Fibroblast of skin of abdomen (primary cell): ENCODE measurements around the gene PACS2.

Experiments
- DNase-seq: peaks from one replicate; pipeline ENCODE4 v3.0.0-alpha.2; 2013

The PACS2 gene

DNA sequence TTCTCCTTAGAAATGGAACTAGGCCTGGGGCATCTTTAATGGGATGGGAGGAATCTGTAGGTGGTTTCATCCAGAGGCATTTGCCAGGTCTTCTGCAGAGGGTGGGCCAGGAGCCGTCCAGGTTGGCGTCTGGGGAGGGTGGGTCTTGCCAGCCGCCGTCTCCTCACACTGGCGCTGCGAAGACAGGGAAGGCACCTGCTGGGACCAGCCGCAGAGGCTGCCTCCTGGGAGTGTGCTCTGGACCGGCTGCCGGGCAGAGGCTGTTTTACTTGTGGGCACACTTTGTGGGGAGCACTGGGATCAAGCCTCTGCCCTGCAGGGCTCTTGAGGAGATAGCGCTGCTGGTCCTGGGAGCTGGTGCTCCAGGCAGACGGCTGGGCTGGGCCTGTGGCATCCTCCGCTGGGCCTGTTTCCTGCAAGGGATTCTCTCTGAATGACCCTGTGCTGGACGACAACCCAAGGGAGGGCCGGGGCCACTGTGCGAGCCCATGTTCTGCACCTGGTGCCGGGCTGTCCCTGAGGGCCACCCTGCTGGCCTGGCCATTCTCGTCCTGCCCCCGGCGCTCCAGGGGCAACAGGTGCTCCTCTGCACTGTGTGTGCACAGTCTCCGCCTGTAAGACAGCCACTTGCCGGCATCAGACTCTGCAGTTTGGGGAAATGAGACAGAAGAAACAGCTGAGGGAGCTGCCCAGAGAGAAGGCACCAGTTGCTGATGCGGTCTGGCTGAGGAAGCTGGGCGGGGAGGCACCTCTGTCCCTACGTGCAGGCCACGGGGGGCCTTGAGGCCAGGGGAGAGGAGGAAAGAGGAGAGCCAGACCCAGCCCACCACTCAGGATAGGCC lies 73.8 kb downstream of the PACS2 start:
- no peak for DNase-seq

DNA sequence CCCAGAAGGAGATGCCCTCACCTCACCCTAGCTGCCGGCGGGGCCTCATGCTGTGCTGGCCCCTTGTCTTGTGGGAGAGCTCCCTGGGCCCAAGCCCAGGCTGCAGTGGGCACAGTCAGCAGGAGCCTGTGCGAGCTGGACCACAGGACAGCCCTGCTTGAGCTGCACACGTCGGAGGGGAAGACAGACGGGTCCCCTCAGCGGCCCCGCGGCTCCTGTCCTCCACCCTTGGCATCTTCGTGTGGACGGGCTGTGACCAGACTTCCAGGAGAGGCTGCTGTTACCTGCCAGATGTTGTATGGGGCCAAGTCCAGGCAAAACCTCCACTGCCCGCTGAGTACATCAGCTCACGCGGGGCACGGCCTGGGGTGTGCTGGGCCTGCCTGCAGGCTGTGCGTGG lies 74.4 kb downstream of the PACS2 start:
- DNase-seq: no peak

DNA sequence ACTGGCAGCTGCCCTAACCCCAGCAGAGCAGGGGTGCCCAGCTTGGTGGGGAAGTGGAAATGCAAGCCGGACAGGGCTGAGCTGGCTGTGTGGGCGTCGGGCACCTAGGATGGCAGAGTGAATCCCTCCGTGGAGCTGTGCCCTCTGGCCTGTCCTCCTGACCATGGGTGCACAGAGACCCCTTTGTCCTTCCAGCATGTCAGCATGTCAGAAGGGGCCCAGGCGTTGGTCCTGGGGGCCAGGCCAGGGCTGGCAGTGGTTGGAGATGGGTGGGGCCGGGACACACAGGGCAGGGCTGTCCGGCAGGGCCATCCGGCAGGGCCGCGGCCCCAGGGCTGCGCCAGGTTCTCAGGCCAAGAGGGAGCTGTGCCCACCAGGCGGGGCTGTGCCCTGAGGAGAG lies 75.0 kb downstream of the PACS2 start:
- no peak for DNase-seq

DNA sequence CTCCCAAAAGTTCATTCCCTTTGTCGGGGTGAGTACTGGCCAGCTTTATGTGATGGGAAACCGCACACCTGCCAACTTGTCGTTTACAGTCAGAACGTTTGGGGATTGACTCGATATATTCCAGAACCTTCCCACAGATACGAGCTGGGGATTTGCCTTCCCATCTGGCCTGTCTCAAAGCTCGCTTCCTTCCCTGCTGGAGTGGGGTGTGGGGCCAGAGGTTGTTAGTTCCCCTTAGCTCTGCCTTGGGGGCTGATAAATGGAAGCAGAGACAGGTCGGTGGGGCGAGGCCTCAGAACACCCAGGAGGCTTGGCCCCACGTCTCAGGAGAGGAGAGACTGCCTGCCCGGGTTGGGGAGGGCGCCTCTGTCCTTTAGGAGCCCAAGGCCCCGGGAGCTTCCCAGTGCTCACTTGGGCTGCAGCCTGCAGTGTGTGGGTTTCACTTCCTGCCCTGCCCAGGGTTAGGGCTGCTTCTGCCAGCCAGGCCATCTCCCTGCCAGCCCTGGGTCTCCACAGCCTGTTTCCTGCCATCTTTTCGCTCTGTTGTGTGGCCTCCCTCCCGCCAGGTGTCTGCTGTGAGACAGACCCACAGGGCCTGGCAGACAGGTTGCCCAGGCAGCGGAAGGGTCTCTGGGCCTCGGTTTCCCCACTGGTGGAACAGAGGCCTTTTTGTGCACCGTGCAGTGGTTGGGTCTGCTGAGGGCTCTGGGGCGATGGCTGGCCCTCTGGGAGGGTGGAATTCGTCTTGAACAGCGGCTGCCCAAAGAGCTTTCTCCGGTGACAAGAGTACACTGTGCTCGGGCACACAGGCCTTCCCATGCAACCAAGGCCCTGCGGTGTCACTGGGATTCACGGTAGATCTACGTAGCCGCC lies 75.7 kb downstream of the PACS2 start:
- no peak for DNase-seq

DNA sequence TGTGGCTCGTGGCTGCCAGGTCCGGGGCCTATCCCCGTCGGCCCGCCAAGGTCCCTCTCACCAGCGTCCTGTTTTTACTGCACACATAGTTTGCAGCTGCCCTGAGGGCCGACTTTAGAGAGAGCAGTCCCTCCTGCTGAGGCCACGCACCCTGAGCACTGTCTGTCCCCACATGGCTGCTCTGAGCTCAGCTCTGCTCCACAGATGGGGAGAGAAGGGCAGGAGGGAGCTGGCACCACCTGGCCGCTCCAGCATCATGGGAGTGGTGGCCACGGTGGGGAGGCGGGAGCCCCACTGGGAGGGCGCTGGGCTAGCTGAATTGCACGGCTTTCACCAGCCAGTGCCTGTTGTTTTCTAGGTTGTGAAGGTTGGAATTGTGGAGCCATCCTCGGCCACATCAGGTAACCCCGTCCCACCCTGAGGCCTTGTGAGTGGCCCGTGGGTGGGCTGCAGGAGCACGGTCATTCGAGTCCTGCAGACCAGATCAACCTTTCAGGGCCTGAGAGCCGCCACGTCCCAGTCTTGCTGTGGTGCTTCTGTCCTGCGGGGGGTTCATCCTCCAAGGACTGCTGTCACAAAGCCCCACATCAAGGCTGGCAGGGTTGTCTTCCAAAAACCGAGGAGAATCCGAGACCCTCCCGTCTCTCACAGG lies 76.4 kb downstream of the PACS2 start:
- no peak for DNase-seq

DNA sequence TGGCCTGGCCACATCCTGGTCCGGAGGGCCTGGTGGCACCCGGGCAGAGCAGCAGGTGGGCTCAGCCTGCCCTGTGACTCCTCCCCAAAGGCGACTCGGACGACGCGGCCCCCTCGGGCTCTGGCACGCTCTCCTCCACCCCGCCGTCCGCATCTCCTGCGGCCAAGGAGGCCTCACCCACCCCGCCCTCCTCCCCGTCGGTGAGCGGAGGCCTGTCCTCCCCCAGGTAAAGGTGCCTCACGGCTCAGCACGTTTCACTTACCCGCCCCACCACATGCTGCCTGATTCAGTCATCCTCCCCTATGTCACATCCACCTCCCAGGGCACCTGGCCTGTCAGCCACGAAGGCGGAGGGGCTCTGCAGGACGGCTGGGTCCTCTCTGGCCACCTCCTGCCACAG lies 77.0 kb downstream of the PACS2 start:
- no peak for DNase-seq

DNA sequence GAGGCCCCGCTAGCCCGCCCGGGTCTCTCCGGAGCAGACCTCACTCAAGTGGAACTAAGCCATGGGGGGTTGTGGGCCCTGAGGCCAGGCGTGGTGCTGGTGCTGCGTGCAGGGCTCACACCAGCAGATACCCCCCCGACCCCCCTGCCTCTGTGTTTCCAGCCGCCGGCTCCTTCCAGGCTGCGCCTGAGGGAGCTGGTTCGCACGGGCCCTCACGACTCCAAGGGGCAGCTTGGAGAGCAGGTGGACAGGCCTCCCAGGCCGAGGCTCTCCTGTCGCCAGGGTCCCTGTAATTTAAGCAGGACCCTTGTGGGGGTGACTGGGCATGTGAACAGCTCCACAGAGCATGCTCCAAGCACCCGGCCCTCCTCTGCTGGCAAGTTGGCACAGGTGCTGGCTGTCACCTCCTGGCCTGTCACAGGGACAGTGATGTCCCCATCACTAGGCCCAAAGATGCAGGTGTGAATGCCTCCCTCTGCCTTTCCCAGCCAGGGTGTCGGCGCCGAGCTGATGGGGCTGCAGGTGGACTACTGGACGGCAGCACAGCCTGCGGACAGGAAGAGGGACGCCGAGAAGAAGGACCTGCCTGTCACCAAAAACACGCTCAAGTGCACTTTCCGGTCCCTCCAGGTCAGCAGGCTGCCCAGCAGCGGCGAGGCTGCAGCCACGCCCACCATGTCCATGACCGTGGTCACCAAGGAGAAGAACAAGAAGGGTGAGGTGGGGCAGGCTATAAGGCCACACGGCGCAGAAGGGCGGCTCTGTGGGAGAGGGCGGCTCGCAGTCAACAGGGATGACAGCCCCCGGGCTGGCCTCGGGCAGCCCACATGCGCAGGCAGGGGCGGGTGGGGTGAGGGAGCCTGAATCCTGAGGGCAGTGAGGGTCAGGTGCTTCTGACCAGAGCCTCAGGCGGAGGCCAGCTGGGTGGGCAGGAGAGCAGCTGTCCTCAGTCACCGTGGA lies 77.9 kb downstream of the PACS2 start:
- DNase-seq: no peak

DNA sequence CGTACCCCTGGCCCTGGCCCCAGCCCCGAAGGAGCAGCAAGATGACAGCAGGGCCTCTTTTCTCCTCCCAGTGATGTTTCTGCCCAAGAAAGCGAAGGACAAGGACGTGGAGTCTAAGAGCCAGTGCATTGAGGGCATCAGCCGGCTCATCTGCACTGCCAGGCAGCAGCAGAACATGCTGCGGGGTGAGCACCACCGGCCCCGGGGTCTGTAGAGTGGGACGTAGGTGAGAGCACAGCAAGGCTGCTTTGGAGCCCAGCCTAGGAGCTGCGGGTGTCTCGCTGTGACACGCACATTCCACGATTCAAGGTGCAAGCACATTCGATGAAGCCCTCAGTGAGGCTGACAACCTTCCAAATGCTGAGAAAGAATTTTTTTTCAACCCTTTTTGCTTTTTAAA lies 78.6 kb downstream of the PACS2 start:
- no peak for DNase-seq

DNA sequence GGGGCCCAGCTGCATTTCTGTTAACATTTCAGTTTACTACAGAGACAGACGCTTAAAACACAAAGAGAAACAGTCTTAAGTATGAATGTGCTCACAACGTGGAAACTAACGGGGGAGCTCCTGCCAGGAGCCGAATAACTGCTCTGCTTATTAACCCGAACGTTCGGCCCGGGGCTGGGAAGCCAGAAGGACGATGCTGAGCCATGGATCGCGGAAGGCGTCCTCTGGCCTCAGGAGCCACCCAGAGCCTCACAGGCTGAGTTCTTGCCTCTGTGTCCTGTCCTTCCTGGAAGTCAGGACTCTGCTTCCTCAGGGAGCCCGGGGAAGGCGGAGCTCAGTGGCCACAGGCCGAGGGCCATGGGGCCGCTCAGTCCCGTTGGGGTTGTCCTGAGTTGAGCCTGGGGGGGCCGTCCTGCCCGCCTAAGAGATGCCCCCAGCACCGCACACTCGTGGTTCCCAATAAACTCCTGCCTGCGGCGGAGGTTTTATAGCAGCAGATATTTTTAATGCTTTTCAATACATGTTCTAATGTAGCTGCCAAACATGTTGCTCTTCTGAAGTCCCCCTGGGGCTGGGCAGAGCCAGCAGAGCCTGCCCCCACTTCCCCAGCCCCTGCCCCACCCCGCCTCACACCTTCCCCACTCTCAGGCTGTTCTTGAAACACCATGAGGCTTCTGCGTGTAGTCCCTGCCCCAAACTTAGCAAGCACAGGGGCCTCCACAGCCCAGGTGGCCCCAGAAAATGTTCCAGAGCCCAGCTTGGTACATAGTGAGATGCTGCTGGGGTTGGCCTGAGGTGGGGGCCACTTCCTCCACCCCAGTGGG lies 80.4 kb downstream of the PACS2 start:
- DNase-seq: no peak

DNA sequence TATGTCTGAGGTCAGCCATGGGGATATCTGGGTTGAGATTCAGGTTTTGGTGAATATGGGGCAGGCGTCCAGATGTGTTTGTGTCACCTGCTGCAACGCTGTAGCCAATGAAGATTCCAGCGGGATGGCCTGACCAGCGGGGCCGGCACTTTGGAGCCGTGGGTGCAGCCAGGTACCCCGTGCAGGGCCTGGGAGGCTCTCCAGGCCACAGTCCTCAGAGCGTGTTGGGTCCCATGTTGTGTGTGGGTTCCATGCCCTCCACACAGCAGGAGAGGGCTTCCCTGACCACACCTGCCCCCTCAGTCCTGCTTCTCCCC lies 80.9 kb downstream of the PACS2 start:
- no peak for DNase-seq

DNA sequence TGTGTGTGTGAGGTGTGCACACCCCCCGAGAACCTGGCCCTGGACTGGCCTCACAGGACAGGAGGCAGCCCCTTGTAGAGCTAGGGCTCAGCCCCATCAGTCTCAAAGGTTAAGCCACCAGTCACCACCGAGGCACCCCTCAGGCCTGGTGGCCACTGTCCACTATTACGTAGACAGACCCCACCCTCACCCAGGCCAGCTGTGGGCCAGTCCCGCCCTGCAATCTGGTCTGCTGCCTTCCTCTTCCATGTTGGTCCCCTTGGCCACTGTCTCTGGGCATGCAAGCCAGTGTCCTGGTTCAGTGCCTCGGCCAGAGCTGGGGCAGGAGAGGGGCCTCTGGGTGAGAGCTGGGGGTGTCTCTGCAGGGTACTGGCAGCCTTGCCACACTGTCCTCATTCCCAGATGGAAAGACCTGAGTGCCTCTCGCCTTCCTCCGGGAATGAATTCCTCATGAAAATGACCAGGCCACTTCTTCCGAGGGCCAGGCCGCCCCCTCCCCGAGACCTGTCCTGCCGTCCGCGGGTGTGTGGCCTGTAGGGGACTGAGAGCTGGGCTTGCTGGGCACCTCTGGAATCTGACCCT lies 82.9 kb downstream of the PACS2 start:
- DNase-seq: no peak

DNA sequence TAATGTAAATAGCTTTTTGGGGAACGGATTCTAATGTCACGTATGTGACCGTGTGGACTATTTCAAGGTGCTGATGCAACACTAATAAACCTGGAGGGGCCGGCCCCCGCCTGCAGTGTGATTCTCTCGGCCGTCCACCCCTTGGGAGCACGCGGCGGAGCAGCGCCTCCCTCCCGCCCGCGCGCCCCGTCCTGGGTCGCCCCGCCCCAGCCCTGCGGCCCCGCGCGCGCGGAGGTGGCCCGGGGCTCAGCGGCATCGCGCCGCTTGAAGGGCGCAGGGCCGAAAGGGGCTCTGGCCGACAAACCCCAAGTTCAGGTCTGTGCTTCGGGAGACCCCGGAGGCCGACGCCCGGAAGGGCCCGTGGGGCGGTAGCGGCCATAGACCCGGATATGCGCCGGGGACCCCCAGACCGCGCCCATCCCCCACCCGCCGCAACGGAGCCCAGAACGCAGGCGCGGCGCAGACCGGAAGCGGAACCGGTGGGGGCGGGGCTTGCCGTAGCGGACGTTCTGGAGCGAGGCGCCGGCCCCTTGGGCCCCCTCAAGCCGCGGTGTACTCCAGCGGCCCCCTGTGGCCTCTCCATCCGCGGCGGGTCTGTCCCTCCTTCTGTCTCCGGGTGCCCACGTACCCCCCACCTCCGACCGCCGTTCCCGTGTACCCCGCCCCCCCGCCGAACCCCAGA lies 83.6 kb downstream of the PACS2 start, which contains the start of gene TEX22:
Gene TEX22 (plus strand): TSS at position 495 of the 682 bp plus-strand sequence. CDS start 803 bp downstream, outside the sequence.
- DNase-seq: peak; percentile 85

DNA sequence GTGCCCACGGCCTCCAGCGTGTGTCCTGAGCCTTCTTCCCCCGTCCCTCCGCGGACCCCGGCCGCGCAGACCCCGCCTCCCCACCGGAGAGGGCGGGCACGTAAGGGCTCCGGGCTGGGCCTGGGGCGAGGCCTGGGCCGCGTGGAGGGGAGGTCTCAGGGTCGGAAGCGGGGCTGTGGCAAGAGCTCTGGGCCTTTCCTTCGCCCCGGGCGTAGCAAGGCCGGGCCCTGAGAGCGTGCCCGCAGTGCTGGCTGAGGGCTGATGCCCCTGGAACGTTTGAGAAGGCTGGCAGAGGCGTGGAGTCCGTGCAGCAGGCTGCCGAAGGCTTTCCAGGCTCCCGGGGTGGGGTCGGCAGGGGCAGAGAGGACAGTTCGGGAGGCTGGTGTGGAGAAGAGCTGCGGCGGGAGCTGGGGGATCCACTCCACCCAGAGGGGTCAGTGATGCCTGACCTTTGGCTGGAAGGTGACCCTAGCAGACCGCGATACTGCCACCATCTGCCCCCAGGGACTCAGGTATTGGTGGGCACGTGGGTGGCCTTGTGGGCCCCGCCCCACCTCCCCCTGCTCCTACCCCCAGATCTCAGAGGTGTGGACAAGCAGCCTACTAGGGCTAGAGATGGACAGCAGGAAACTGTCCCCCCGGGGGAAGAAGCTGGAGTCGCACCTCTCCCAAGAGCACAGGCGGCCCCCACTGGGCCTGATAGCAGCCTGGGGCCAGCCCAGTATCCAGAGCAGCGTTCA lies 84.3 kb downstream of the PACS2 start:
- no peak for DNase-seq

DNA sequence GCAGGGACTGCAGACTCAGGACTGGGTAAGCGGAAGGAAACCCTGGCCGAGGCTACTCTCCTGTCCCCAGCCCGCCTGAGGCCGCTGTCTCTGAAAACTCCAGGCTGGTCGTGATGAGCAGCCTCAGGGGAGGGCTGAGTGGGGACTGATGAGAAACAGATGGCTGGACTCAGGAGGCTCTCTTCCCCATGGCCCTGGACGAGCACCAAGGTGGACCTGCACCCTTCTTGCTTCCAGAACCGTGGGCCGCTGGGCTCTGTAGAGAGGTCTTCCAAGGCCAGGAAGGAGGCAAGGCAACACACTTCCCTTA lies 84.9 kb downstream of the PACS2 start:
- no peak for DNase-seq

DNA sequence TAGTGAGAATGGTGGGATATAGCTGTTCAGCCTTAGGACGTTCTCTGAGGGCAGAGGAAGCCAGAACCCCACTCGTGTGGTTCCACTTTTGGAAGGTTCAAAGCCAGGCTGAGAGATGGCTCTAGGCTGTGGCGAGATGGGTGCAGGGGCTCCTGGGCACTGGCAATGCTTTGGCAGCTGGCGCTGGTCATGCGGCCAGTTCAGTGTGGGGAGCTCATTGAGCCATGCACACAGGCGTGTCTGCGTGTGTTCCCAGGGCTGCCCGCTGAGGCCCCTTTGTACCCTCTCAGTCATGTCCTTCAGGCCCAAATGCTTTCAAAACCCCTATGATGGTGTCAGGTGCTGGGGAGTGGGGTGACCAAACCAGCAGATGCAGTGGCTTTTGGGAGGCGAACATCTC lies 85.5 kb downstream of the PACS2 start:
- DNase-seq: no peak

DNA sequence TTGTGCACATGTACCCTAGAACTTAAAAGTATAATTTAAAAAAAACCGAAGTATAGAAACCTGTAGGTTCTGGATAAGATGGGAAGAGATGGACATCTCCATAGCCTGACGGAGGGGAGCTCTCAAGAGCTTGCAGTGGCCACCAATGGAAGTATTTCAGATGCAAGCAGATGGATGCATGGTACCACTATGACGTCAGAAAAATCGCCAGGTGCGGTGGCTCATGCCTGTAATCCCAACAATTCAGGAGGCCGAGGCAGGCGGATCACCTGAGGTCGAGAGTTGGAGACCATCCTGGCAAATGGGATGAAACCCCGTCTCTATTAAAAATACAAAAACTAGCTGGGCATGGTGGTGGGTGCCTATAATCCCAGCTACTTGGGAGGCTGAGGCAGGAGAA lies 87.2 kb downstream of the PACS2 start:
- DNase-seq: no peak

DNA sequence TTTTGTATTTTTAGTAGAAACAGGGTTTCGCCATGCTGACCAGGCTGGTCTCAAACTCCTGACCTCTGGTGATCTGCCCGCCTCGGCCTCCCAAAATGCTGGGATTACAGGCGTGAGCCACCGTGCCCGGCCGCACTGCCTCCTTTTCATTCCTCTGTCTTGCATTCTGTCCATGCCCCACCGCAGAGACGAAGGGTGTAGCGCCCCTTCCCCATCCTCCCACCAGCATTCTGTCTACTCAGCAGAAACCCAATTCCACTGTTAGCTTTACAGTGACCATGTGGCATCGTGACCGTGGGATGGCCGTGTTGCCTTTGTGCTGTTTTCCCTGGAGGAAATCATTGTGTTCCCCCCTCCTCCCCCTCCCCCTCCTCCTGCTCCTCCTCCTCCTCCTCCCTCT lies 94.0 kb downstream of the PACS2 start:
- no peak for DNase-seq

DNA sequence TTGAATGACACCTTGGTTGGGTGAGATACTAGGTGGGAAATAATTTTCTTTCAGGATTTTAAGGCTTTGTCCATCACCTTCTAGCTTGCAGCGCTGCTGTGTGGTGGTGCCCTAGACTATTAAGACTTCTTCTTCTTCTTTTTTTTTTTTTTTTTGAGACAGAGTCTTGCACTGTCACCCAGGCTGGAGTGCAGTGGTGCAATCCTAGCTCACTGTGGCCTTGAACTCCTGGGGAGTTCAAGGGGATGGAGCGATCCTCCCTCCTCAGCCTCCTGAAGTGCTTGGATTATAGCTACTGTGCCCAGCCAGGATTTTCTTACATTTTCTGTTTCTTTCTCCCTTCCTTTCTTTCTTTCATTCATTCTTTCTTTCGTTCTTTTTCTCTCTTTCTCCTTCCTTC lies 94.8 kb downstream of the PACS2 start:
- DNase-seq: no peak

DNA sequence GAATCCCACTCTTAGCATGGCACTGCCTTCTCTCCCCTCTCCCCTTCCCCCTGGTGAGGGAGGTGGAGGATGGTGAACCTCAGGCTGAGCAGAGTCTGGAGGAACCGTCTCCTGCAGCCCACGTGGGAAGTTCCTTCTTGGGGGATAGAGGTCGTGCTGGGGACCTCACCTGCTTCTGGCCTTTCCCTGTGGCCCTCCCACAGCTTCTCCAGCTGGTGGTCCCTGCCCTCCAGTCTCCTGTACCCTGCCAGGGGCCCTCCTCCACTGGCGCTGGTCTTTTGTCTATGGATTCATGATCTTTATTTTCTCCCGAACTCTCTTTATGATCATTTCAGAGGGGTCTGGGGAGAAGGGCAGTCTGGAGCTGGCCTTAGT lies 96.1 kb downstream of the PACS2 start:
- DNase-seq: no peak
